Measurements from ENCODE around the gene SMARCD3. TPM values are rescaled to one million over a fixed set of nuclear protein-coding genes. Genes with fewer than 3 reads are reported as not detected.

Gene SMARCD3
- polyA plus RNA-seq, 3 donors: 104 to 183 (median 112) TPM

DNA sequence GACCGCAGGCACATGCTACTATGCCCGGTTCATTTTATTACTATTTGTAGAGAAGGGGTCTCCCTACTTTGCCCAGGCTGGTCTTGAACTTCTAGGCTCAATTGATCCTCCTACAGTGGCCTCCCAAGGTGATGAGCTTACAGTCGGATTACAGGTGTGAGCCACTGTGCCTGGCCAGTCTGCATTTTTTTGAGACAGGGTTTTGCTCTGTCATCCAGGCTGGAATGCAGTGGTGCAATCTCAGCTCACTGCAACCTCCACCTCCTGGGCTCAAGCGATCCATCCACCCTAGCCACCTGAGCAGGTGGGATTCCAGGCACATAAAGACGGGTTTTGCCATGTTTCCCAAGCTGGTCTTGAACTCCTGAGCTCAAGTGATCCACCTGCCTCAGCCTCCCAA lies 35.9 kb downstream of the SMARCD3 start:
- Histone ChIP-seq H3K36me3 (replicated peaks in 1 of 2; ENCODE audit: control insufficient read depth in 1 of 2, insufficient read depth in 2 of 2, low read length in 2 of 2) (peaks cover 47 to 58% of the 10 kb centered on the region in 2 donors), H3K79me2 (ENCODE audit: insufficient read depth, low read length) (no peaks in the 10 kb centered on the region), H3K9ac (ENCODE audit: insufficient read depth, low read length, poor library complexity, severe bottlenecking) (no peak overlapping the region), H2AFZ (ENCODE audit: insufficient read depth, low read depth, low read length, poor library complexity, severe bottlenecking) (no peak overlapping the region), H3K4me1 (ENCODE audit: control insufficient read depth in 1 of 2, insufficient read depth in 2 of 2, low read length in 2 of 2) (no peaks in the 10 kb centered on the region), H3K27me3 (ENCODE audit: control insufficient read depth in 2 of 2, insufficient read depth in 2 of 2, low read length in 2 of 2) (no peaks in the 10 kb centered on the region), H3K27ac (ENCODE audit: low read depth in 1 of 2, low read length in 2 of 2) (no peak overlapping the region), H3K9me3 (replicated peaks in 1 of 2; ENCODE audit: control insufficient read depth in 1 of 2, insufficient read depth in 1 of 2, low read length in 2 of 2) (no peaks in the 10 kb centered on the region), H3K4me3 (replicated peaks in 1 of 3; ENCODE audit: low read depth in 2 of 3, low read length in 3 of 3) (no peak overlapping the region), H3K4me2 (replicated peaks; ENCODE audit: extremely low read depth, low read length, poor library complexity, severe bottlenecking) (no peak overlapping the region), H4K20me1 (ENCODE audit: insufficient read depth, low read length) (peaks cover 3% of the 10 kb centered on the region)
- no peak for DNase-seq
- peaks cover 57 to 60% of the 10 kb centered on the region in 2 donors for H3K36me3 Mint-ChIP-seq
- no peak overlapping the region for H3K27ac Mint-ChIP-seq
- no peak overlapping the region for H3K4me3 Mint-ChIP-seq
- intact Hi-C loops (cut with micrococcal nuclease): no loop called here
- no peak for TF ChIP-seq CTCF (IDR thresholded peaks at IDR 0.05)
- peaks cover 5 to 10% (median 9%) of the 10 kb centered on the region in 3 donors for H3K27me3 Mint-ChIP-seq (ENCODE audit: low read depth in 3 of 3)
- WGBS (ENCODE audit: insufficient coverage): 100% methylated on average over 3 of the region's 5 CpGs
- H3K9me3 Mint-ChIP-seq: no peaks in the 10 kb centered on the region
- H3K4me1 Mint-ChIP-seq: no peaks in the 10 kb centered on the region

DNA sequence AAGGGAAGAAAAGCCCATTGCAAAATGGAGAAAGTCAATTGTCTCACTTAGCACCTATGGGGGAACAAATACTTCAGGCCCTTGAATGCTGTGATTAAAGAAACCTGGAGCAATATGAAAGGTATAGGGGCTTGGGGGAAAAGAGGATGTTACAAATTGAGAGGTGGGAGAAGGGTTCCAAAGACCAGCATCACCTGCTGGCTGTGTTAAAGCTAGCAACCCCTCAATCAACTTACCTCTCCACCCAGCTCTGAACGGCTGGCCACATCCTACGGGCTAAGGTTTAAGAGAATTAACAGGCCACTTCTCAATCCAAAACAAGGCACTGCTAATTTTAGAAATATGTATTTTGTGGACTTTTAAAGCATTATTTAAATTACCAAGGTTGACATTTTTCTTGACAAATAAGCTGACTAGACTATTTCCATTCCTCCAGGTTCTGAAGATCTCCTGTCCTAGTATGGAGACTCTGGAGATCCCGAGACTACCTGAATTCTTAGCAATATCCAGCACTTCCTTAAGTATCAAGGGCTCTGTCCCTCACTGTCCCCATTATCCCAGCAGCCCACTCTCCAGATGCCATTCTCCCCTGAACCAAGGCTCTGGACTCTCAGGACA lies 37.2 kb downstream of the SMARCD3 start:
- Histone ChIP-seq H3K9me3 (replicated peaks in 1 of 2; ENCODE audit: control insufficient read depth in 1 of 2, insufficient read depth in 1 of 2, low read length in 2 of 2) (no peaks in the 10 kb centered on the region), H3K4me2 (replicated peaks; ENCODE audit: extremely low read depth, low read length, poor library complexity, severe bottlenecking) (no peak overlapping the region), H3K27me3 (ENCODE audit: control insufficient read depth in 2 of 2, insufficient read depth in 2 of 2, low read length in 2 of 2) (peaks cover 3 to 6% of the 10 kb centered on the region in 2 donors), H3K9ac (ENCODE audit: insufficient read depth, low read length, poor library complexity, severe bottlenecking) (no peak overlapping the region), H3K4me3 (replicated peaks in 1 of 3; ENCODE audit: low read depth in 2 of 3, low read length in 3 of 3) (no peak overlapping the region), H3K27ac (ENCODE audit: low read depth in 1 of 2, low read length in 2 of 2) (no peak overlapping the region), H3K79me2 (ENCODE audit: insufficient read depth, low read length) (no peaks in the 10 kb centered on the region), H4K20me1 (ENCODE audit: insufficient read depth, low read length) (peaks cover 3% of the 10 kb centered on the region), H2AFZ (ENCODE audit: insufficient read depth, low read depth, low read length, poor library complexity, severe bottlenecking) (no peak overlapping the region), H3K36me3 (replicated peaks in 1 of 2; ENCODE audit: control insufficient read depth in 1 of 2, insufficient read depth in 2 of 2, low read length in 2 of 2) (peaks cover 34 to 44% of the 10 kb centered on the region in 2 donors), H3K4me1 (ENCODE audit: control insufficient read depth in 1 of 2, insufficient read depth in 2 of 2, low read length in 2 of 2) (no peaks in the 10 kb centered on the region)
- Mint-ChIP-seq H3K27me3 (ENCODE audit: low read depth in 3 of 3) (peaks cover 16 to 23% (median 19%) of the 10 kb centered on the region in 3 donors), H3K27ac (no peak overlapping the region), H3K36me3 (peaks cover 45 to 48% of the 10 kb centered on the region in 2 donors), H3K4me3 (no peak overlapping the region), H3K9me3 (no peaks in the 10 kb centered on the region), H3K4me1 (no peaks in the 10 kb centered on the region)
- no peak for TF ChIP-seq CTCF (IDR thresholded peaks at IDR 0.05)
- no peak for DNase-seq
- WGBS (ENCODE audit: insufficient coverage): 100% methylated on average over 1 of the region's 3 CpGs
- intact Hi-C loops (cut with micrococcal nuclease): no loop called here

Measured in CD14-positive monocyte (primary cell).